GM10248 (cell line): ENCODE results near the gene LIMK2.

Experiments used
- CTCF ChIA-PET: fragments of 300-600 bp; sonication (Branson Sonifier 250); formaldehyde crosslinking; extraction: SDS; loops from one replicate; lab custom pipeline; 2021; ENCODE audit warnings: antibody characterized with exemption; lab: Yijun Ruan, JAX
- POLR2A ChIA-PET: fragments of 350-650 bp; sonication (Branson Sonifier 250); formaldehyde crosslinking; extraction: SDS; loops from one replicate; lab custom pipeline; 2020; ENCODE audit warnings: antibody characterized with exemption; lab: Yijun Ruan, JAX
- DNase-seq: peaks from one replicate; pipeline ENCODE4 v3.0.0; 2012; ENCODE audit errors: extremely low spot score
- CTCF ChIP-seq: IDR thresholded peaks from 2 replicates; pipeline ENCODE4 v1.5.1; 2012; ENCODE audit warnings: mild to moderate bottlenecking, low read depth; ENCODE audit errors: extremely low read depth, missing control alignments, control extremely low read depth

Gene LIMK2

DNA sequence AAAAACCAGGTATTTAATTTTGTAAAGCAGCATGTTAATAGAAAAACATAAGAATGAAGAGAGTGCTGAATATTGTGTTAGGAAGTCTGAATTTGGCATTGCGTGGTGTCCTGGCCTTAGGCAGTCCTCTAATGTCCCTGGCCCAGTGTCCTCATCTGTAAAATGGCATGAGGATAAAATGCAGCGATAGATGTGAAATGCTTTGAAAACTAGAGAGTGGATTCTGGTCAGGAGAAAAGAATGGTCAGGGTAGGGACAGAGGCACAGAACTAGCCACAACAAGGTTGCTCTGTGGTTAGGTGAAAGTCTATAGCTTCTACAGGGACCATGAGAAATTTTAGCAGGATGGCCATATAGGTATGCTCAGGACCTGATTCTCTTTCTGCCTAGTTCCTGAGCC lies 33.2 kb upstream of the LIMK2 start:
- DNase-seq, result no peak
- no peak for TF ChIP-seq CTCF
- CTCF ChIA-PET, result interaction anchor here (0.8 to 1.6 kb wide), 2 partner anchors 18 to 33 kb away, joined by 3 to 5 read pairs; partner anchors contain the start of genes LIMK2 and RNF185
- POLR2A ChIA-PET, result no interaction called here

DNA sequence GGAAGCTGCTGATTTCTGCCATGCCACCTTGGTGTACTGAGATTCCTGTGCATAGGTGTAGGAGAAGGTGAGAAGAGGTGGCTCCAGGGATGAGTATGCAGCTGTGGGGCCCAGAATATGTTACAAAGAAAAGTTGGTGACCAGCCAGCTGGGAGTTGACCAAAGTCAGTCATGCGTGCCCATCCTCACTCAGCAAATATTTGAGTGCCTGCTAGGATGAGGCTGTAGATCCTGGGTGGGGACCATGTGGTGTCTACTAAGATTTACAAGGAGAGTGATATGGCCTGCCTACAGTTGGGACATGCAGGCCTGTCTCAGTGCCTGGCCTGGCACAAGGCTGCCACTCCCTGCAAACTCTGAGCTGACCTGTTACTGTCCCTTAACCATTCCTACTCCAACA lies 32.8 kb upstream of the LIMK2 start:
- no peak for TF ChIP-seq CTCF
- ChIA-PET CTCF (interaction anchor here (1.6 kb wide), 1 partner anchor 19 kb away, joined by 5 read pairs; the partner anchor contains the start of gene RNF185), POLR2A (no interaction called here)
- no peak for DNase-seq

GRCh38 chr22:31184015-31184414 lies 28.1 kb upstream of the LIMK2 start:
- CTCF ChIA-PET, result no interaction called here

DNA sequence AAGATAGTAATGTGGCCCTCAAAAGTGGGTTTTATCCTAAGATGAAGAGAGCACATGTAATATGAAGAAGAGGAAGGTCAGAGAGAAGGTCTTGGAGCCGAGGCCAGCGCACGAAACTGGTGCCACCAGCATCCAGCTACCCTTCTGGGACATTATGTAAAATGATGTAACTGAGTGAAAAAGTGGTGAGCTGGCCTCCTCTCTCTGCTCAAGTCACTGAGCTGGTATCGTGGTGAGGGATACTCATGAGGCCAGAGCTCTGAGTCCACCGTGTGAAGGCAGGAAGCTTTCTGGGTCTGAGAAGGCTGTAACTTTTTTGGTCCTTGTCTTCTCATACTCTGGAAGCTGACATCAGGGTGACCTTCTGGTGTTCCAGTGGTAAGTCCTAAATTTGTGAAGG lies 27.0 kb upstream of the LIMK2 start:
- TF ChIP-seq CTCF, result no peak
- ChIA-PET POLR2A (interaction anchor here (0.7 kb wide), 1 partner anchor 24 kb away, joined by 4 read pairs; no protein-coding TSS in a partner anchor), CTCF (interaction anchor here (1.0 kb wide), 1 partner anchor 129 kb away, joined by 3 read pairs; no protein-coding TSS in a partner anchor)
- no peak for DNase-seq

More at GRCh38 chr22:31184015-31184414, 28.1 kb upstream of the LIMK2 start:
- DNase-seq, result no peak
- TF ChIP-seq CTCF, result no peak
- POLR2A ChIA-PET, result no interaction called here

DNA sequence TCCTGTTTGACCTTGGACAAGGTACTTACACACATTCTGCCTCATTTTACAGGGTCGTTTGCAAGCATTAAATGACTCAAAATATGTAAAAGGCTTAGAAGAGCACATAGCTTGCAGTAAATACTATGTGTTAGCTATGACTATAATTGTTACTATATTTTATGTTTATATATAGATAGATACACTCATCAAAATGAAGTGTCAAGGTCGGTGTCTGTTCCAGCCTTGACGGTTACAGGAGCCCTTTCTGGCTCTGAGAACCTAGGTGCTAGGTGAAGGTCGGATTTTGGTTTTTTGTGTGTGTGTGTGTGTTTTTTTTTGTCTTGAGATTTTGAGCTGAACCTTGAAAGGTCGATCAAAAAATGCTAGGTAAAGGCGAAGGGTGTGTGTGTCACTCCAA lies 24.5 kb upstream of the LIMK2 start:
- CTCF ChIA-PET, result interaction anchor here (1.0 to 1.6 kb wide), 3 partner anchors 15 to 24 kb away, joined by 3 to 10 read pairs (median 3); partner anchors contain the start of gene LIMK2
- POLR2A ChIA-PET, result no interaction called here
- no peak for DNase-seq
- no peak for TF ChIP-seq CTCF

DNA sequence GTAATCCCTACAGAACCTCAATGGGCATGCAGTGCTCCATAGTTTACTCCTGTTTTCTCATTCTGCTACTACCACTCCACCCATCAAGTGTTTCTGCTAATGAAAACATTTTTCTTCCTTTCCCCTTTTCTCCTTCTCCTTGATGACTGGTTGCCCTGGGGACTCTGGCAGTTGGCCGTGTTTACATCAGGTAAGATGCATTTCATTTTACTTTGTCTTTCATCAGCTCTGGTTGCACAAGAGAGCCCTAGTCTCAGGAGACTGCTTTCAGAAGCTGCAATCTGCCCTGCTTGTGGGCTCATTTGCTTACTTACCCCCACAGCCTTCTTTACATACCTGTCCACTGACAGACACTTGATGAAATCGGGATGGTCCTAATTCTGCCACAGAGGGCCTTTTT lies 19.6 kb upstream of the LIMK2 start:
- POLR2A ChIA-PET, result no interaction called here

More for the DNA sequence above, 19.6 kb upstream of the LIMK2 start:
- CTCF ChIA-PET, result interaction anchor here (1.7 to 2.9 kb wide), 2 partner anchors 19 to 39 kb away, joined by 7 to 18 read pairs; partner anchors contain the start of gene LIMK2
- no peak for DNase-seq
- TF ChIP-seq CTCF, result no peak
